Heart right ventricle (tissue), 16 donors: Measurements from ENCODE around the gene ITGB3. TPM values are rescaled to one million over a fixed set of nuclear protein-coding genes. Genes with fewer than 3 reads are reported as not detected.

Source experiments
- ATAC-seq, 8 donors: fragments of 200-7000 bp; cut with Tn5 transposase; one replicate each; pipeline ENCODE4 v1.9.1; 2020; ENCODE audit warnings: mild to moderate bottlenecking in 8 of 8, moderate library complexity in 8 of 8, moderate number of reproducible peaks in 1 of 8
- DNase-seq, 2 donors: peaks; one replicate each; pipeline ENCODE4 v3.0.0-alpha.2; 2020
- H3K27ac ChIP-seq, 10 donors: fragments of 200-600 bp; sonication (generic) in 2 of 10; one replicate each; pipeline versions ENCODE4 v1.5.0 to v1.8.0; 2020 to 2022; ENCODE audit warnings: mild to moderate bottlenecking in 3 of 10
- H3K27me3 ChIP-seq, 7 donors: fragments of 200-600 bp; one replicate each; pipeline ENCODE4 v1.8.0; 2021 to 2022; ENCODE audit warnings: mild to moderate bottlenecking in 2 of 7
- H3K36me3 ChIP-seq, 9 donors: fragments of 200-600 bp; sonication (generic) in 1 of 9; one replicate each; pipeline versions ENCODE4 v1.5.0 to v1.8.0; 2020 to 2022; ENCODE audit warnings: mild to moderate bottlenecking in 2 of 9
- H3K4me1 ChIP-seq, 9 donors: fragments of 200-600 bp; sonication (generic) in 1 of 9; one replicate each; pipeline versions ENCODE4 v1.5.0 to v1.8.0; 2020 to 2022; ENCODE audit warnings: mild to moderate bottlenecking in 4 of 9
- H3K4me3 ChIP-seq, 10 donors: fragments of 200-600 bp; sonication (generic) in 2 of 10; one replicate each; pipeline versions ENCODE4 v1.5.0 to v1.8.0; 2020 to 2022; ENCODE audit warnings: mild to moderate bottlenecking in 7 of 10, moderate library complexity in 2 of 10
- H3K9me3 ChIP-seq, 11 donors: fragments of 200-600 bp in 10 of 11; sonication (generic) in 2 of 11; one replicate each; pipeline versions ENCODE4 v1.5.0 to v1.8.0; 2013 to 2022; ENCODE audit warnings: mild to moderate bottlenecking in 2 of 11, control low read depth in 1 of 11, moderate library complexity in 1 of 11
- CTCF ChIP-seq, 9 donors: fragments of 200-600 bp; sonication (generic) in 2 of 9; IDR thresholded peaks; one replicate each; pipeline versions ENCODE4 v1.5.0 to v1.8.0; 2021 to 2022; ENCODE audit warnings: antibody characterized with exemption in 9 of 9, mild to moderate bottlenecking in 5 of 9, moderate library complexity in 1 of 9
- WGBS, 2 donors: extraction: QIAGEN DNeasy Blood & Tissue Kit; methylation state at CpG; one replicate each; pipeline ENCODE4 v1.1.7; 2013; ENCODE audit warnings: inconsistent platforms in 1 of 2; 5-methylcytosine and 5-hydroxymethylcytosine counted together
- intact Hi-C, 10 donors: fragments of 100-400 bp; cut with DNase I; formaldehyde crosslinking; loops; one replicate each; pipeline versions ENCODE4 v1.11.1 to v1.14.2; 2022
- polyA plus RNA-seq, 2 donors: library from polyadenylated mRNA; stranded (reverse); fragments of 200-250 nt; gene quantifications; one replicate each; pipeline ENCODE4 v1.2.3, GENCODE V29; 2013
- total RNA-seq, 10 donors: library from RNA; stranded (reverse); fragmentation: NEBNext Ultra II Directional in 3 of 10; extraction: Animal tissue kit (Norgen Biotek cat#: 25700) in 3 of 10; gene quantifications; one replicate each; pipeline versions ENCODE4 v1.2.1 to v1.2.4, GENCODE V29; 2021 to 2023
- donor health status: Arrhythmogenic right ventricular cardiomyopathy.
- donor health status: ischemic (EF 13 %, LVEDD 7.1; RV severe dilation, severe dysfunction).
- donor health status: healthy with polysubstance abuse.
- donor health status: DM: no; HTN: yes; CAD: no.
- donor health status: DM: no; HTN: no; CAD: no.
- donor health status: ischemic (EF 25% LVEDD 6.9; RV normal size, moderate dysfunction).
- donor health status: ischemic (EF 25% LVEDD 5.7; RV mildly dilated, moderate dysfunction).
- donor health status: healthy.
- donor health status: DM: yes; HTN: yes; CAD: no.
- donor health status: Ischemic cardiomyopathy.
- donor health status: ischemic (EF 35%, LVEDD 5.7; RV mildly dilated, moderate dysfunction).
- donor health status: nonischemic (EF 11% LVEDD 7.7; RV severe dilation, severe dysfunction).
- donor health status: DM: yes; HTN: yes; CAD: no.
- donor health status: PGD.
- donor health status: ischemic (EF 29% LVEDD 5.4; RV normal size, mild dysfunction).
- donor health status: nonischemic (EF 23%, LVEDD 6.1; RV moderate dilation, normal function).

ITGB3 gene
- total and polyA plus RNA-seq, 12 donors: 1.9 to 18.0 (median 3.2) TPM

GRCh38 chr17:47220531-47220999, 33.1 kb upstream of the ITGB3 start:
- WGBS, 2 donors: 61 to 69% methylated on average over 7 of the region's 7 CpGs
- no peak overlapping the region for H3K4me3 ChIP-seq
- H3K27me3 ChIP-seq: no peaks in the 10 kb centered on the region
- no peak for TF ChIP-seq CTCF (IDR thresholded peaks at IDR 0.05)
- H3K9me3 ChIP-seq: no peaks in the 10 kb centered on the region
- H3K36me3 ChIP-seq: no peaks in the 10 kb centered on the region
- intact Hi-C loops: loop anchor here in 2 of 10 donors (5.0 to 10.0 kb wide), 2 partner anchors 33 to 46 kb away; partner anchors contain the start of gene CDC27 (in 1 of the 2)
- H3K4me1 ChIP-seq: peaks cover 19 to 69% (median 43%) of the 10 kb centered on the region in 9 donors
- ATAC-seq (no peak), DNase-seq (no peak)
- H3K27ac ChIP-seq: no peak overlapping the region

GRCh38 chr17:47221154-47221553, 32.5 kb upstream of the ITGB3 start:
- no peak for TF ChIP-seq CTCF (IDR thresholded peaks at IDR 0.05)

DNA sequence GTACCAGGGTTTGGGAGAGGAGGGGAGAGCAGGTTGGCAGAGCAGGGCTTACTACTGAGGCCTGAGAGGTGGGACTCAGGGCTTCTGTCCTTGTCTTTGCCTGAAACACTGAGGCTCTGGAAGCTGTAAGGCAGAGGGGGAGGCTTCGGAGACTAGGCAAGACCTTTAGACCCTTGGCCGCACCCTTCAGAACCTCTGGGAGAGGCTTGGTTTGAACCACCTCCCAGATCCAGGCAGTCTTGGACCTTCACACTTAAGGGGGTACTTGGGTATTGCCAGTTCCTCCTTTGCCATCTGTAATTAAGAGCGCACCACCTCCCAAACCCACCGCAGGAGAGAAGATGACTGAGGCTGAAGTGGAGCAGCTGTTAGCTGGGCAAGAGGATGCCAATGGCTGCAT, 31.6 kb upstream of the ITGB3 start:
- Histone ChIP-seq H3K27ac (no peak overlapping the region), H3K4me1 (peaks cover 26 to 76% (median 50%) of the 10 kb centered on the region in 9 donors), H3K27me3 (no peaks in the 10 kb centered on the region), H3K4me3 (no peak overlapping the region), H3K9me3 (no peaks in the 10 kb centered on the region), H3K36me3 (no peaks in the 10 kb centered on the region)
- TF ChIP-seq CTCF (IDR thresholded peaks at IDR 0.05): no peak
- no peak for DNase-seq
- intact Hi-C loops: loop anchor here in 2 of 10 donors (5.0 to 10.0 kb wide), 2 partner anchors 35 to 47 kb away; partner anchors contain the start of gene CDC27 (in 1 of the 2)
- no peak for ATAC-seq
- WGBS, 2 donors: 98 to 99% methylated on average over 4 of the region's 4 CpGs

More at GRCh38 chr17:47221154-47221553, 32.5 kb upstream of the ITGB3 start:
- WGBS, 2 donors: 83 to 91% methylated on average over 6 of the region's 6 CpGs
- no peaks in the 10 kb centered on the region for H3K36me3 ChIP-seq
- H3K27me3 ChIP-seq: no peaks in the 10 kb centered on the region
- H3K27ac ChIP-seq: no peak overlapping the region
- ATAC-seq: no peak
- no peaks in the 10 kb centered on the region for H3K9me3 ChIP-seq
- peaks cover 25 to 75% (median 49%) of the 10 kb centered on the region in 9 donors for H3K4me1 ChIP-seq
- no peak overlapping the region for H3K4me3 ChIP-seq
- intact Hi-C loops: loop anchor here in 2 of 10 donors (5.0 to 10.0 kb wide), 2 partner anchors 34 to 46 kb away; partner anchors contain the start of gene CDC27 (in 1 of the 2)
- no peak for DNase-seq

- WGBS, 2 donors: 69 to 70% methylated on average over 3 of the region's 3 CpGs
- Histone ChIP-seq H3K27me3 (no peaks in the 10 kb centered on the region), H3K36me3 (no peaks in the 10 kb centered on the region), H3K27ac (peak overlapping the region in 8 of 10 donors; percentile 84 to 97 (median 89)), H3K9me3 (no peaks in the 10 kb centered on the region), H3K4me3 (no peak overlapping the region), H3K4me1 (peaks cover 26 to 73% (median 50%) of the 10 kb centered on the region in 9 donors)
- no peak for TF ChIP-seq CTCF (IDR thresholded peaks at IDR 0.05)
- peak in 3 of 8 donors; percentile 25 to 49 (median 48) for ATAC-seq
- DNase-seq: no peak
- intact Hi-C loops: loop anchor here in 2 of 10 donors (5.0 to 10.0 kb wide), 2 partner anchors 36 to 48 kb away; partner anchors contain the start of gene CDC27 (in 1 of the 2)
Observed at GRCh38 chr17:47223007-47223406, 30.6 kb upstream of the ITGB3 start.
